GM15510 (cell line): Measurements from ENCODE around the gene CD274.

Experiments
- POLR2A ChIP-seq: IDR thresholded peaks from 3 replicates; pipeline ENCODE4 v1.6.1; 2011; ENCODE audit warnings: borderline replicate concordance; ENCODE audit not compliant: insufficient read length; ENCODE audit errors: extremely low read depth

Gene CD274

GRCh38 chr9:5483306-5483705 is 33.0 kb downstream of the CD274 start:
- no peak for TF ChIP-seq POLR2A

GRCh38 chr9:5485378-5486085 is 35.2 kb downstream of the CD274 start:
- no peak for TF ChIP-seq POLR2A

- TF ChIP-seq POLR2A = no peak
Observed at GRCh38 chr9:5486988-5487387, 36.6 kb downstream of the CD274 start.

- TF ChIP-seq POLR2A = no peak
Observed at GRCh38 chr9:5488221-5489008, 38.1 kb downstream of the CD274 start.

GRCh38 chr9:5489630-5490490 is 39.5 kb downstream of the CD274 start:
- TF ChIP-seq POLR2A = no peak

- TF ChIP-seq POLR2A = no peak
Observed at GRCh38 chr9:5492965-5493678, 42.8 kb downstream of the CD274 start.

- no peak for TF ChIP-seq POLR2A
Observed at GRCh38 chr9:5493679-5494511, 43.6 kb downstream of the CD274 start.

- no peak for TF ChIP-seq POLR2A
Observed at GRCh38 chr9:5499157-5499556, 48.8 kb downstream of the CD274 start.

GRCh38 chr9:5499889-5500398 is 49.6 kb downstream of the CD274 start:
- no peak for TF ChIP-seq POLR2A

GRCh38 chr9:5500441-5501235 is 50.3 kb downstream of the CD274 start:
- TF ChIP-seq POLR2A = no peak

- TF ChIP-seq POLR2A = no peak
Observed at GRCh38 chr9:5502553-5502952, 52.2 kb downstream of the CD274 start.

- TF ChIP-seq POLR2A = no peak
Observed at GRCh38 chr9:5509573-5509972, 59.2 kb downstream of the CD274 start.

- no peak for TF ChIP-seq POLR2A
Observed at GRCh38 chr9:5510360-5510931, 60.1 kb downstream of the CD274 start, which contains the start of gene PDCD1LG2. Gene PDCD1LG2 (plus strand): TSS chr9:5510531. CDS start chr9:5522547, 12,016 bp downstream.

- no peak for TF ChIP-seq POLR2A
Observed at GRCh38 chr9:5510989-5511388, 60.6 kb downstream of the CD274 start.
